HEK293 (cell line): ENCODE measurements around the gene ZCCHC3.

ENCODE experiments used
- CTCF ChIA-PET: fragments of 350-600 bp; formaldehyde crosslinking; extraction: SDS; loops from one replicate; lab custom pipeline; 2021; ENCODE audit warnings: antibody characterized with exemption; lab: Yijun Ruan, JAX
- POLR2A ChIA-PET: fragments of 300-600 bp; formaldehyde crosslinking; extraction: SDS; loops from one replicate; lab custom pipeline; 2020; ENCODE audit warnings: antibody characterized with exemption, inconsistent platforms; lab: Yijun Ruan, JAX
- H3K27ac ChIP-seq: fragments of 200-500 bp; sonication (Bioruptor generic); 2 replicates; pipeline ENCODE4 v1.5.1; 2014; ENCODE audit warnings: low read depth, low read length, control low read depth, inconsistent platforms; ENCODE audit errors: extremely low read depth
- H3K36me3 ChIP-seq, 2 experiments: fragments of 200-500 bp in 1 of 2; sonication (Bioruptor generic) in 1 of 2; 1 replicate in 1 of 2; 2 replicates in 1 of 2; pipeline ENCODE4 v1.5.1; 2014 to 2017; ENCODE audit warnings: inconsistent platforms in 2 of 2, low read length in 2 of 2; ENCODE audit not compliant: control insufficient read depth in 2 of 2, insufficient read depth in 1 of 2
- H3K4me1 ChIP-seq: fragments of 200-500 bp; sonication (Bioruptor generic); 2 replicates; pipeline ENCODE4 v1.5.1; 2014; ENCODE audit warnings: mild to moderate bottlenecking, low read length, inconsistent platforms; ENCODE audit not compliant: control insufficient read depth, insufficient read depth
- H3K4me3 ChIP-seq: 2 replicates; pipeline ENCODE4 v1.5.1; 2011; ENCODE audit warnings: low read depth, mild to moderate bottlenecking, control low read depth, low read length, moderate library complexity
- H3K9me3 ChIP-seq: fragments of 200-500 bp; sonication (Bioruptor generic); 2 replicates; pipeline ENCODE4 v1.5.1; 2014; ENCODE audit warnings: low read depth, low read length, inconsistent platforms; ENCODE audit not compliant: control insufficient read depth, insufficient read depth
- FEZF1 ChIP-seq: fragments of 450-650 bp; formaldehyde crosslinking; IDR thresholded peaks from 2 replicates; pipeline ENCODE4 v1.5.1; 2016; ENCODE audit warnings: missing biosample characterization, missing genetic modification characterization
- SP2 ChIP-seq: fragments of 450-650 bp; formaldehyde crosslinking; IDR thresholded peaks from 2 replicates; pipeline ENCODE4 v1.5.1; 2016; ENCODE audit warnings: missing biosample characterization, missing genetic modification characterization
- WT1 ChIP-seq: fragments of 450-650 bp; formaldehyde crosslinking; IDR thresholded peaks from 2 replicates; pipeline ENCODE4 v1.5.1; 2016; ENCODE audit warnings: missing biosample characterization, missing genetic modification characterization
- YY1 ChIP-seq: fragments of 450-650 bp; formaldehyde crosslinking; IDR thresholded peaks from 2 replicates; pipeline ENCODE4 v1.5.1; 2018; ENCODE audit warnings: missing biosample characterization, missing genetic modification characterization
- YY2 ChIP-seq: fragments of 450-650 bp; formaldehyde crosslinking; IDR thresholded peaks from 2 replicates; pipeline ENCODE4 v1.5.1; 2016; ENCODE audit warnings: missing biosample characterization, missing genetic modification characterization
- ZBTB17 ChIP-seq: fragments of 450-650 bp; formaldehyde crosslinking; IDR thresholded peaks from 2 replicates; pipeline ENCODE4 v1.5.1; 2016; ENCODE audit warnings: missing biosample characterization, missing genetic modification characterization
- ZBTB7A ChIP-seq: fragments of 450-650 bp; formaldehyde crosslinking; IDR thresholded peaks from 2 replicates; pipeline ENCODE4 v1.5.1; 2016; ENCODE audit warnings: low read depth, missing biosample characterization, missing genetic modification characterization
- ZNF16 ChIP-seq: fragments of 450-650 bp; formaldehyde crosslinking; IDR thresholded peaks from 2 replicates; pipeline ENCODE4 v1.5.1; 2016; ENCODE audit warnings: low read depth, missing biosample characterization, missing genetic modification characterization
- ZNF2 ChIP-seq: fragments of 450-650 bp; formaldehyde crosslinking; IDR thresholded peaks from 2 replicates; pipeline ENCODE4 v1.5.1; 2016; ENCODE audit warnings: missing biosample characterization, missing genetic modification characterization
- ZNF23 ChIP-seq: fragments of 450-650 bp; formaldehyde crosslinking; IDR thresholded peaks from 2 replicates; pipeline ENCODE4 v1.5.1; 2016; ENCODE audit warnings: missing biosample characterization, missing genetic modification characterization, borderline replicate concordance
- ZNF24 ChIP-seq: fragments of 450-650 bp; formaldehyde crosslinking; IDR thresholded peaks from 2 replicates; pipeline ENCODE4 v1.5.1; 2016; ENCODE audit warnings: missing biosample characterization, missing genetic modification characterization
- ZNF302 ChIP-seq: fragments of 450-650 bp; formaldehyde crosslinking; IDR thresholded peaks from 2 replicates; pipeline ENCODE4 v1.5.1; 2016; ENCODE audit warnings: missing biosample characterization, missing genetic modification characterization, low read depth
- ZNF324 ChIP-seq: fragments of 450-650 bp; formaldehyde crosslinking; IDR thresholded peaks from 2 replicates; pipeline ENCODE4 v1.5.1; 2016; ENCODE audit warnings: missing biosample characterization, missing genetic modification characterization
- ZNF366 ChIP-seq: fragments of 450-650 bp; formaldehyde crosslinking; conservative IDR thresholded peaks from 2 replicates; pipeline ENCODE4 v1.5.1; 2016; ENCODE audit warnings: missing biosample characterization, missing genetic modification characterization
- ZNF433 ChIP-seq: fragments of 450-650 bp; formaldehyde crosslinking; IDR thresholded peaks from 2 replicates; pipeline ENCODE4 v1.5.1; 2016; ENCODE audit warnings: missing biosample characterization, missing genetic modification characterization, low read depth
- ZNF529 ChIP-seq: fragments of 450-650 bp; formaldehyde crosslinking; IDR thresholded peaks from 2 replicates; pipeline ENCODE4 v1.5.1; 2017; ENCODE audit warnings: missing genetic modification characterization, missing biosample characterization; ENCODE audit not compliant: insufficient replicate concordance
- ZNF561 ChIP-seq: fragments of 450-650 bp; IDR thresholded peaks from 2 replicates; pipeline ENCODE4 v1.5.1; 2018; ENCODE audit warnings: missing biosample characterization, missing genetic modification characterization, borderline replicate concordance
- ZNF654 ChIP-seq: fragments of 450-650 bp; formaldehyde crosslinking; IDR thresholded peaks from 2 replicates; pipeline ENCODE4 v1.5.1; 2016; ENCODE audit warnings: low read depth, missing biosample characterization, missing genetic modification characterization
- TF ChIP-seq, protein P1 (sequence below): fragments of 450-650 bp; formaldehyde crosslinking; IDR thresholded peaks from 2 replicates; pipeline ENCODE4 v1.5.1; 2016; ENCODE audit warnings: missing biosample characterization, missing genetic modification characterization, low read depth

Gene ZCCHC3

GRCh38 chr20:305745-306144 is 8.4 kb downstream of the ZCCHC3 start:
- H3K9me3 ChIP-seq: no peaks in the 10 kb centered on the region
- TF ChIP-seq ZNF529 (tag by site-specific recombination): no peak
- TF ChIP-seq ZNF324 (tag by site-specific recombination): no peak
- no peak for TF ChIP-seq ZNF23 (tag by site-specific recombination)
- no peak for TF ChIP-seq ZBTB7A (tag by site-specific recombination)
- TF ChIP-seq WT1 (tag by site-specific recombination): no peak
- H3K36me3 ChIP-seq: no peaks in the 10 kb centered on the region
- no peak overlapping the region for H3K27ac ChIP-seq
- no peak overlapping the region for H3K4me3 ChIP-seq
- POLR2A ChIA-PET: no interaction called here
- peaks cover 9% of the 10 kb centered on the region for H3K4me1 ChIP-seq
- CTCF ChIA-PET: interaction anchor here (0.7 kb wide), 1 partner anchor 9 kb away, joined by 3 read pairs; no protein-coding TSS in a partner anchor

DNA sequence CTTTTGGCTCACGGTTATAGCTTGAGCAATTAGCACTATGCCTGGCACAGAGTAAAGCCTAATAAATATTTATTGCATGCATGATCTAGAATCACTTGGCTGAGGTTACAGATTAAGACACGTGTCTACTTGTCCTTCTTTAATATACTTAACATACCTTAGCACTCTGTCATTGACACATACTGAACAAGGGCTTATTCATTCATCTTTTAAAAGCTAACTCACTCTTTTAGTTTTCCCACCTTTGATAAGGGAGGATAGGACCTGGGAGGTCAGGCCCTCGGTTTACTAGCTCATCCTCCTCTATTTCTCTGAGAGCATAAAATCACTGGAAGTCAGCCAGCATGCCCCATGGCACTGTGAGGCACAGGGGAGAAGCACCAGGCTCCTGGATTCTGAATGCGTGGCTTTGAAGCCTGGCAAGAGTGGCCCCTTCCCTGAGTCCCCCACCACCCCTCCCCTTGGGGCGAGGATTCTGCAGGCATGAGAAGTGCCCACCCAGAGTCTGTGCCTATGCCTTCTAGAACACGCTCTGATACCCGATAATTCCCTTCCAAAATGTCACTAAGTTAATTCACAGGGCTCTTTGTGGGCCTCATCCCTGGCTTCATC is 11.2 kb downstream of the ZCCHC3 start:
- TF ChIP-seq ZNF302 (tag by site-specific recombination) (no peak), ZBTB17 (tag by site-specific recombination) (no peak), YY2 (tag by site-specific recombination) (no peak), ZNF654 (tag by site-specific recombination) (no peak), ZNF24 (tag by site-specific recombination) (no peak), ZNF366 (tag by site-specific recombination) (no peak), ZNF433 (no peak)
- ChIA-PET CTCF (no interaction called here), POLR2A (interaction anchor here (0.8 to 1.4 kb wide), 2 partner anchors 10 to 21 kb away, joined by 3 read pairs; no protein-coding TSS in a partner anchor)
- H3K4me1 ChIP-seq: peaks cover 2% of the 10 kb centered on the region; the same call in 1 of the 2 replicates
- H3K9me3 ChIP-seq: no peaks in the 10 kb centered on the region
- H3K36me3 ChIP-seq: no peaks in the 10 kb centered on the region
- H3K27ac ChIP-seq: no peak overlapping the region
- H3K4me3 ChIP-seq: no peak overlapping the region

DNA sequence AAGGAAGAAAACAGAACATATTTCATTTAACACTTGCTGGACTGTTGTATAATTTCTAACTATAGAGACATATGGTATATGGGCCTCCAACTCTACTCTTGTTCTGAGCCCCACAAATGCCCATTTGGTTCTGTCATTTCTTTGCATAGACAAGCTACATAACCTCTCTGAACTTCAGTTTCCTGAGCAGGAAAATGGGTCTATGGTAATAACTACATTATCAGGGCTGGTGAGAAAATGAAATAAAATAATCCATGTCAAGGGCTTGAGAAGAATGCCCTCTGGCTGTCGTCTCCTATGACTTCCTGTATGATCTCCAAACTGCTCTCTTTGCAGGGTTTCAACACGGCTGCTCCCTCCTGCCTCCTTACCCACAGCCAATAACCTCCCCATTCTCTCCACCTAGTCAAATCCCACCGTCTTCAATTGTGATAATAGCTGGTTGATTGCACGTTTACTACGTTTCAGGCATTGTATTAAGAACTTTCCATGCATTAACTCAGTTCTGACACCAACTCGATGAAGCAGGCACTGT is 12.0 kb downstream of the ZCCHC3 start:
- POLR2A ChIA-PET: no interaction called here

DNA sequence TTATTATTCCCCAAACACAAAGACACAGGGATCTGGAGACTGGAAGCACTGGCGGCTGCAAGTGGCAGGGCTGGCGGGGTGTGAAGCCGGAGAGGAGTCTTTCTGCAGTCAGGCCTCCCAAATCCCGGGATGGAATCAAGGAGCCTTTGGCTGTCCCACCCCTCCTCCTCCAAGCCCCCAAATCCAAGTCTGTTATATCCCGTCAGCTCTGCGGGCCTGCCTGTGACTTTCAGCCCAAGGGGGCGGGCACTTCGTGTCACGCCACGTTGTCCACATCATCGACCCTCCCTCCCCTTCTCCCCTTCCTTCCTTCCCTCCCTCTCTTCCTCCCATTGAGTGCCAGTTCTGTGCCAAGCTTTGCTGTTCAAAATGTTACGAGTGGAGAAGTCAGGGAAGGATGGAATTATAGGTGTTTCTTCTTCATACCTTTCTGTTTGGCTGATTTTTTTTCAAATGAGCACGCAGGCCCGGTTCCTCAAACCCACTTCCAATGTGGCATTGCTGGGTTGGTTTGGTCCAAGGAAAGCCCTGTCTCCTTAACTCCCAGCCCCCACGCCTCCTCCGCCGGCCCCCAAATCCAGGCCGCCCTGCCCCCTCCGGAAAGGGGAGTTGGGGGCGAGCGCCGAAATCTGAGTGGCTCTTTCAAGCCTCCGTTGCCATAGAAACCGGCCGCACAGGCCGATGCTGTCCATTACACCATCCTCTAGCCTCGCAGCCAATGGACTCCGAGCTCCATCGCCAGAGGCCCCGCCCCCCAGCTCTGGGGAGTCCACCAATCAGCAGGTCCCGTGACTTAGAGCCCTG is 12.7 kb downstream of the ZCCHC3 start:
- H3K27ac ChIP-seq: 0 out of 2 replicates have a peak overlapping the region, but pooled peaks have one; percentile 16
- H3K36me3 ChIP-seq: no peaks in the 10 kb centered on the region
- TF ChIP-seq SP2 (tag by site-specific recombination) (peak; percentile 32), FEZF1 (peak; percentile 68), ZNF561 (tag by site-specific recombination) (peak; percentile 95), YY1 (no peak)
- TF ChIP-seq, protein P1, sequence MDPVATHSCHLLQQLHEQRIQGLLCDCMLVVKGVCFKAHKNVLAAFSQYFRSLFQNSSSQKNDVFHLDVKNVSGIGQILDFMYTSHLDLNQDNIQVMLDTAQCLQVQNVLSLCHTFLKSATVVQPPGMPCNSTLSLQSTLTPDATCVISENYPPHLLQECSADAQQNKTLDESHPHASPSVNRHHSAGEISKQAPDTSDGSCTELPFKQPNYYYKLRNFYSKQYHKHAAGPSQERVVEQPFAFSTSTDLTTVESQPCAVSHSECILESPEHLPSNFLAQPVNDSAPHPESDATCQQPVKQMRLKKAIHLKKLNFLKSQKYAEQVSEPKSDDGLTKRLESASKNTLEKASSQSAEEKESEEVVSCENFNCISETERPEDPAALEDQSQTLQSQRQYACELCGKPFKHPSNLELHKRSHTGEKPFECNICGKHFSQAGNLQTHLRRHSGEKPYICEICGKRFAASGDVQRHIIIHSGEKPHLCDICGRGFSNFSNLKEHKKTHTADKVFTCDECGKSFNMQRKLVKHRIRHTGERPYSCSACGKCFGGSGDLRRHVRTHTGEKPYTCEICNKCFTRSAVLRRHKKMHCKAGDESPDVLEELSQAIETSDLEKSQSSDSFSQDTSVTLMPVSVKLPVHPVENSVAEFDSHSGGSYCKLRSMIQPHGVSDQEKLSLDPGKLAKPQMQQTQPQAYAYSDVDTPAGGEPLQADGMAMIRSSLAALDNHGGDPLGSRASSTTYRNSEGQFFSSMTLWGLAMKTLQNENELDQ: no peak
- peaks cover 6% of the 10 kb centered on the region for H3K4me1 ChIP-seq
- ChIA-PET POLR2A (no interaction called here), CTCF (no interaction called here)
- H3K9me3 ChIP-seq: no peaks in the 10 kb centered on the region
- H3K4me3 ChIP-seq: no peak overlapping the region

More for the DNA sequence above, 12.0 kb downstream of the ZCCHC3 start:
- Histone ChIP-seq H3K27ac (0 out of 2 replicates have a peak overlapping the region, but pooled peaks have one; percentile 16), H3K4me1 (peaks cover 6% of the 10 kb centered on the region), H3K9me3 (no peaks in the 10 kb centered on the region), H3K4me3 (no peak overlapping the region), H3K36me3 (no peaks in the 10 kb centered on the region)
- no peak for TF ChIP-seq ZNF2 (tag by site-specific recombination)
- TF ChIP-seq ZNF16: no peak
- CTCF ChIA-PET: no interaction called here
